NOMO-1 treated with dmso at 0.1 percent for 144 hours (cell line): ENCODE results near the gene THOP1.

Experiments used
- DNase-seq: peaks from one replicate; lab custom pipeline; 2025; ENCODE audit not compliant: unreplicated experiment; lab: John Stamatoyannopoulos, UW

Gene THOP1

GRCh38 chr19:2802826-2803225, 17.5 kb downstream of the THOP1 start:
- no peak for DNase-seq

GRCh38 chr19:2803486-2804155, 18.3 kb downstream of the THOP1 start:
- DNase-seq: no peak

- no peak for DNase-seq
These were observed 19.1 kb downstream of the THOP1 start for GRCh38 chr19:2804156-2805004.

- DNase-seq: no peak
These were observed 20.1 kb downstream of the THOP1 start for GRCh38 chr19:2805261-2805900.

- DNase-seq: no peak
These were observed 20.8 kb downstream of the THOP1 start for GRCh38 chr19:2805991-2806649.

- DNase-seq: no peak
These were observed 21.6 kb downstream of the THOP1 start for GRCh38 chr19:2806736-2807378.

GRCh38 chr19:2807379-2808128, 22.3 kb downstream of the THOP1 start:
- no peak for DNase-seq

- DNase-seq: no peak
These were observed 23.0 kb downstream of the THOP1 start for GRCh38 chr19:2808129-2808941.

GRCh38 chr19:2809387-2810140, 24.3 kb downstream of the THOP1 start:
- no peak for DNase-seq

GRCh38 chr19:2810141-2811091, 25.1 kb downstream of the THOP1 start:
- DNase-seq: no peak

GRCh38 chr19:2811221-2811722, 26.0 kb downstream of the THOP1 start:
- no peak for DNase-seq

- DNase-seq: no peak
These were observed 26.6 kb downstream of the THOP1 start for GRCh38 chr19:2811735-2812413.

GRCh38 chr19:2812414-2813234, 27.3 kb downstream of the THOP1 start:
- DNase-seq: no peak

- DNase-seq: no peak
These were observed 28.2 kb downstream of the THOP1 start for GRCh38 chr19:2813235-2814160.

GRCh38 chr19:2814426-2814825, 29.1 kb downstream of the THOP1 start:
- DNase-seq: no peak
